ENCODE data around the gene UBFD1.

Gene UBFD1

GRCh38 chr16:23549938-23550337 lies 7.6 kb upstream of the UBFD1 start:
- no peak for TF ChIP-seq CTCF (conservative IDR thresholded peaks at IDR 0.05; ENCODE audit: low read depth)
- ChIA-PET POLR2A (ENCODE audit: low non-redundant PET) (interaction anchor here (0.5 kb wide), 1 partner anchor 39 kb away, joined by 3 read pairs; no protein-coding TSS in a partner anchor), CTCF (no interaction called here)
- no peak overlapping the region for H3K27ac ChIP-seq
- DNase-seq (ENCODE audit: low spot score): no peak

GRCh38 chr16:23552161-23552560 lies 5.4 kb upstream of the UBFD1 start:
- DNase-seq (ENCODE audit: low spot score): no peak
- no peak for TF ChIP-seq CTCF (conservative IDR thresholded peaks at IDR 0.05; ENCODE audit: low read depth)
- H3K27ac ChIP-seq: no peak overlapping the region
- POLR2A ChIA-PET (ENCODE audit: low non-redundant PET): interaction anchor here (0.6 kb wide), 1 partner anchor 37 kb away, joined by 3 read pairs; no protein-coding TSS in a partner anchor
- CTCF ChIA-PET: interaction anchor here (0.7 to 1.0 kb wide), 2 partner anchors 14 to 116 kb away, joined by 3 to 5 read pairs; no protein-coding TSS in a partner anchor

- CTCF ChIA-PET: interaction anchor here (0.7 to 0.9 kb wide), 2 partner anchors 10 to 75 kb away, joined by 3 read pairs; no protein-coding TSS in a partner anchor
- no peak for DNase-seq (ENCODE audit: low spot score)
- POLR2A ChIA-PET (ENCODE audit: low non-redundant PET): no interaction called here
- H3K27ac ChIP-seq: no peak overlapping the region
- TF ChIP-seq CTCF (conservative IDR thresholded peaks at IDR 0.05; ENCODE audit: low read depth): no peak
Observed at GRCh38 chr16:23554536-23554935, 3.0 kb upstream of the UBFD1 start.

GRCh38 chr16:23557779-23558702 lies 514 bp downstream of the UBFD1 start:
- DNase-seq (ENCODE audit: low spot score): peak; percentile 29
- ChIA-PET POLR2A (ENCODE audit: low non-redundant PET) (no interaction called here), CTCF (interaction anchor here (0.8 to 1.6 kb wide), 3 partner anchors 39 to 57 kb away, joined by 3 to 5 read pairs (median 4); no protein-coding TSS in a partner anchor)
- H3K27ac ChIP-seq: peak overlapping the region; percentile 90
- TF ChIP-seq CTCF (conservative IDR thresholded peaks at IDR 0.05; ENCODE audit: low read depth): no peak

GRCh38 chr16:23561586-23561985 lies 4.1 kb downstream of the UBFD1 start:
- no peak for DNase-seq (ENCODE audit: low spot score)
- ChIA-PET POLR2A (ENCODE audit: low non-redundant PET) (no interaction called here), CTCF (no interaction called here)
- no peak overlapping the region for H3K27ac ChIP-seq
- no peak for TF ChIP-seq CTCF (conservative IDR thresholded peaks at IDR 0.05; ENCODE audit: low read depth)

GRCh38 chr16:23562505-23562904 lies 5.0 kb downstream of the UBFD1 start:
- H3K27ac ChIP-seq: no peak overlapping the region
- no peak for DNase-seq (ENCODE audit: low spot score)
- no peak for TF ChIP-seq CTCF (conservative IDR thresholded peaks at IDR 0.05; ENCODE audit: low read depth)
- ChIA-PET POLR2A (ENCODE audit: low non-redundant PET) (no interaction called here), CTCF (no interaction called here)
